ENCODE measurements around the gene PRSS48. TPM values are rescaled to one million over a fixed set of nuclear protein-coding genes. Genes with fewer than 3 reads are reported as not detected.
"Not testable (repeated sequence)": the region's sequence is repeated elsewhere in the genome, so short reads cannot be mapped to it uniquely, and the experiment has no call there.

Gene PRSS48
- total RNA-seq, 1 donor from 2014 or later, result not detected

GRCh38 chr4:151228189-151229119, 48.5 kb upstream of the PRSS48 start:
- DNase-seq (ENCODE audit: low spot score), result no peak
- Histone ChIP-seq H3K4me1 (no peaks in the 10 kb centered on the region), H3F3A (ENCODE audit: low read depth) (no peaks in the 10 kb centered on the region), H2AFZ (replicated peaks) (no peak overlapping the region), H3K27ac (no peak overlapping the region), H3K9me3 (ENCODE audit: low read depth) (no peaks in the 10 kb centered on the region), H3K9ac (no peak overlapping the region), H3K4me2 (no peak overlapping the region), H3K4me3 (no peak overlapping the region), H3K36me3 (no peaks in the 10 kb centered on the region), H3K79me2 (ENCODE audit: low read depth) (peaks cover 15% of the 10 kb centered on the region), H4K20me1 (ENCODE audit: low read depth) (no peaks in the 10 kb centered on the region), H3K27me3 (no peaks in the 10 kb centered on the region)
- Mint-ChIP-seq H3K4me1 (peaks cover 4% of the 10 kb centered on the region), H3K27me3 (ENCODE audit: insufficient read depth, low read depth) (no peaks in the 10 kb centered on the region), H3K27ac (no peak overlapping the region), H3K36me3 (peaks cover 20% of the 10 kb centered on the region), H3K4me3 (no peak overlapping the region), H3K9me3 (no peaks in the 10 kb centered on the region)
- TF ChIP-seq CTCF (IDR thresholded peaks at IDR 0.05) (no peak), EZH2phosphoT487 (IDR thresholded peaks at IDR 0.05) (no peak), EZH2 (IDR thresholded peaks at IDR 0.05) (no peak)

- Histone ChIP-seq H3F3A (ENCODE audit: low read depth) (no peaks in the 10 kb centered on the region), H3K4me2 (no peak overlapping the region), H3K9me3 (ENCODE audit: low read depth) (no peaks in the 10 kb centered on the region), H2AFZ (replicated peaks) (no peak overlapping the region), H3K27me3 (no peaks in the 10 kb centered on the region), H4K20me1 (ENCODE audit: low read depth) (no peaks in the 10 kb centered on the region), H3K4me3 (no peak overlapping the region), H3K79me2 (ENCODE audit: low read depth) (peaks cover 11% of the 10 kb centered on the region), H3K9ac (no peak overlapping the region), H3K27ac (no peak overlapping the region), H3K4me1 (no peaks in the 10 kb centered on the region), H3K36me3 (no peaks in the 10 kb centered on the region)
- H3K9me3 Mint-ChIP-seq, result peaks cover 4% of the 10 kb centered on the region
- TF ChIP-seq EZH2 (IDR thresholded peaks at IDR 0.05) (no peak), EZH2phosphoT487 (IDR thresholded peaks at IDR 0.05) (no peak), CTCF (IDR thresholded peaks at IDR 0.05) (no peak)
- H3K4me1 Mint-ChIP-seq, result peaks cover 4% of the 10 kb centered on the region
- DNase-seq (ENCODE audit: low spot score), result no peak
- no peak overlapping the region for H3K4me3 Mint-ChIP-seq
- peaks cover 17% of the 10 kb centered on the region for H3K36me3 Mint-ChIP-seq
- H3K27me3 Mint-ChIP-seq (ENCODE audit: insufficient read depth, low read depth), result no peaks in the 10 kb centered on the region
- H3K27ac Mint-ChIP-seq, result no peak overlapping the region
Measured at GRCh38 chr4:151231915-151232595, 44.9 kb upstream of the PRSS48 start.

GRCh38 chr4:151233600-151233999, 43.4 kb upstream of the PRSS48 start:
- Histone ChIP-seq H3K27ac (no peak overlapping the region), H3K4me2 (no peak overlapping the region), H4K20me1 (ENCODE audit: low read depth) (no peaks in the 10 kb centered on the region), H3K4me1 (no peaks in the 10 kb centered on the region), H2AFZ (replicated peaks) (no peak overlapping the region), H3K9me3 (ENCODE audit: low read depth) (no peaks in the 10 kb centered on the region), H3K79me2 (ENCODE audit: low read depth) (peaks cover 9% of the 10 kb centered on the region), H3K4me3 (no peak overlapping the region), H3K27me3 (no peaks in the 10 kb centered on the region), H3K9ac (no peak overlapping the region), H3K36me3 (no peaks in the 10 kb centered on the region), H3F3A (ENCODE audit: low read depth) (no peaks in the 10 kb centered on the region)
- Mint-ChIP-seq H3K27me3 (ENCODE audit: insufficient read depth, low read depth) (no peaks in the 10 kb centered on the region), H3K4me1 (no peaks in the 10 kb centered on the region), H3K9me3 (peaks cover 4% of the 10 kb centered on the region), H3K36me3 (peaks cover 17% of the 10 kb centered on the region), H3K27ac (no peak overlapping the region), H3K4me3 (no peak overlapping the region)
- no peak for DNase-seq (ENCODE audit: low spot score)
- TF ChIP-seq CTCF (IDR thresholded peaks at IDR 0.05) (no peak), EZH2 (IDR thresholded peaks at IDR 0.05) (no peak)

GRCh38 chr4:151235373-151235772, 41.6 kb upstream of the PRSS48 start:
- H3K9me3 Mint-ChIP-seq; H2AFZ ChIP-seq (replicated peaks); H3K4me1 Mint-ChIP-seq; H4K20me1 ChIP-seq (ENCODE audit: low read depth); H3K9me3 ChIP-seq (ENCODE audit: low read depth); H3K4me1 ChIP-seq; H3K4me2 ChIP-seq; H3K27ac ChIP-seq; H3K36me3 ChIP-seq; H3F3A ChIP-seq (ENCODE audit: low read depth); DNase-seq (ENCODE audit: low spot score); H3K27ac Mint-ChIP-seq; H3K4me3 Mint-ChIP-seq; H3K4me3 ChIP-seq; H3K9ac ChIP-seq; H3K27me3 ChIP-seq; H3K27me3 Mint-ChIP-seq (ENCODE audit: insufficient read depth, low read depth): not testable (repeated sequence)
- H3K36me3 Mint-ChIP-seq, result peaks cover 11% of the 10 kb centered on the region
- H3K79me2 ChIP-seq (ENCODE audit: low read depth), result peaks cover 23% of the 10 kb centered on the region

Data from neural progenitor cell (in vitro differentiated cells).